A673 (cell line): ENCODE results near the gene MEGF6.

Experiments
- EZH2 ChIP-seq: fragments of 200-600 bp; sonication (generic); IDR thresholded peaks from 2 replicates; pipeline ENCODE4 v1.6.1; 2017; ENCODE audit warnings: borderline replicate concordance, low read depth, mild to moderate bottlenecking, mixed read lengths, antibody characterized with exemption, low read length; ENCODE audit not compliant: poor library complexity, severe bottlenecking
- TF ChIP-seq, protein P1 (sequence below): fragments of 300-800, 200-600 bp; sonication (generic); conservative IDR thresholded peaks from 2 replicates; pipeline ENCODE4 v1.5.1; 2017; ENCODE audit warnings: low read depth, mild to moderate bottlenecking, antibody characterized with exemption, low read length, moderate library complexity, mixed read lengths

- TF ChIP-seq, protein P1, sequence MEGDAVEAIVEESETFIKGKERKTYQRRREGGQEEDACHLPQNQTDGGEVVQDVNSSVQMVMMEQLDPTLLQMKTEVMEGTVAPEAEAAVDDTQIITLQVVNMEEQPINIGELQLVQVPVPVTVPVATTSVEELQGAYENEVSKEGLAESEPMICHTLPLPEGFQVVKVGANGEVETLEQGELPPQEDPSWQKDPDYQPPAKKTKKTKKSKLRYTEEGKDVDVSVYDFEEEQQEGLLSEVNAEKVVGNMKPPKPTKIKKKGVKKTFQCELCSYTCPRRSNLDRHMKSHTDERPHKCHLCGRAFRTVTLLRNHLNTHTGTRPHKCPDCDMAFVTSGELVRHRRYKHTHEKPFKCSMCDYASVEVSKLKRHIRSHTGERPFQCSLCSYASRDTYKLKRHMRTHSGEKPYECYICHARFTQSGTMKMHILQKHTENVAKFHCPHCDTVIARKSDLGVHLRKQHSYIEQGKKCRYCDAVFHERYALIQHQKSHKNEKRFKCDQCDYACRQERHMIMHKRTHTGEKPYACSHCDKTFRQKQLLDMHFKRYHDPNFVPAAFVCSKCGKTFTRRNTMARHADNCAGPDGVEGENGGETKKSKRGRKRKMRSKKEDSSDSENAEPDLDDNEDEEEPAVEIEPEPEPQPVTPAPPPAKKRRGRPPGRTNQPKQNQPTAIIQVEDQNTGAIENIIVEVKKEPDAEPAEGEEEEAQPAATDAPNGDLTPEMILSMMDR = no peak
- no peak for TF ChIP-seq EZH2
Observed at GRCh38 chr1:3620708-3621107, 9.4 kb upstream of the MEGF6 start.
